Measurements from ENCODE around the gene MGRN1. TPM values are rescaled to one million over a fixed set of nuclear protein-coding genes. Genes with fewer than 3 reads are reported as not detected.

Gene MGRN1
- total and polyA plus RNA-seq, 8 donors, result 17.2 to 43.8 (median 30.8) TPM

- FAIRE-seq (no peak), ATAC-seq (no peak), DNase-seq (peak in 1 of 6 donors; percentile 5)
- H3K4me1 ChIP-seq, result no peaks in the 10 kb centered on the region
- 87 to 91% methylated on average over 11 of the region's 11 CpGs for WGBS, 2 donors
- H3K27me3 ChIP-seq, result no peaks in the 10 kb centered on the region
- H3K9me3 ChIP-seq, result no peaks in the 10 kb centered on the region
- TF ChIP-seq CTCF (IDR thresholded peaks at IDR 0.05), result no peak
- H3K36me3 ChIP-seq, result peaks cover 0 to 23% (median 6%) of the 10 kb centered on the region in 3 donors
- no peak overlapping the region for H3K4me3 ChIP-seq
- H3K27ac ChIP-seq, result no peak overlapping the region
- intact Hi-C loops (cut with DNase I), result no loop called here
These were observed 100.1 kb downstream of the MGRN1 start for GRCh38 chr16:4724661-4725270.

- FAIRE-seq, result no peak
These were observed 102.0 kb downstream of the MGRN1 start for GRCh38 chr16:4726616-4727015.

GRCh38 chr16:4728676-4729075 lies 104.0 kb downstream of the MGRN1 start:
- no peak overlapping the region for H3K27ac ChIP-seq
- no peaks in the 10 kb centered on the region for H3K27me3 ChIP-seq
- DNase-seq, result peak in 1 of 6 donors; percentile 15
- H3K9me3 ChIP-seq, result no peaks in the 10 kb centered on the region
- no peak for ATAC-seq
- TF ChIP-seq CTCF (IDR thresholded peaks at IDR 0.05), result no peak
- FAIRE-seq, result no peak
- H3K36me3 ChIP-seq, result peaks cover 0 to 23% (median 6%) of the 10 kb centered on the region in 3 donors
- H3K4me1 ChIP-seq, result no peaks in the 10 kb centered on the region
- 93 to 94% methylated on average over 8 of the region's 8 CpGs for WGBS, 2 donors
- intact Hi-C loops (cut with DNase I), result no loop called here
- no peak overlapping the region for H3K4me3 ChIP-seq

More at GRCh38 chr16:4726616-4727015, 102.0 kb downstream of the MGRN1 start:
- DNase-seq, result peak in 1 of 6 donors; percentile 22
- H3K27me3 ChIP-seq, result no peaks in the 10 kb centered on the region
- no peaks in the 10 kb centered on the region for H3K4me1 ChIP-seq
- no peak for ATAC-seq
- intact Hi-C loops (cut with DNase I), result no loop called here
- 90 to 92% methylated on average over 18 of the region's 18 CpGs for WGBS, 2 donors
- no peak overlapping the region for H3K27ac ChIP-seq
- no peaks in the 10 kb centered on the region for H3K9me3 ChIP-seq
- H3K36me3 ChIP-seq, result peaks cover 0 to 23% (median 6%) of the 10 kb centered on the region in 3 donors
- H3K4me3 ChIP-seq, result no peak overlapping the region
- no peak for TF ChIP-seq CTCF (IDR thresholded peaks at IDR 0.05)

- Histone ChIP-seq H3K36me3 (peaks cover 0 to 23% (median 6%) of the 10 kb centered on the region in 3 donors), H3K27me3 (no peaks in the 10 kb centered on the region), H3K4me3 (no peak overlapping the region), H3K27ac (no peak overlapping the region), H3K4me1 (no peaks in the 10 kb centered on the region), H3K9me3 (no peaks in the 10 kb centered on the region)
- no peak for FAIRE-seq
- no peak for ATAC-seq
- TF ChIP-seq CTCF (IDR thresholded peaks at IDR 0.05), result no peak
- intact Hi-C loops (cut with DNase I), result no loop called here
- 90 to 92% methylated on average over 15 of the region's 15 CpGs for WGBS, 2 donors
- peak in 1 of 6 donors; percentile 26 for DNase-seq
These were observed 105.2 kb downstream of the MGRN1 start for GRCh38 chr16:4729876-4730275.

GRCh38 chr16:4733211-4733742 lies 108.7 kb downstream of the MGRN1 start:
- Histone ChIP-seq H3K27me3 (no peaks in the 10 kb centered on the region), H3K4me3 (peak overlapping the region; percentile 68 to 95 (median 84)), H3K4me1 (peaks cover 0 to 3% (median 0%) of the 10 kb centered on the region in 3 donors), H3K27ac (no peak overlapping the region), H3K36me3 (peaks cover 0 to 6% (median 0%) of the 10 kb centered on the region in 3 donors), H3K9me3 (no peaks in the 10 kb centered on the region)
- no peak for TF ChIP-seq CTCF (IDR thresholded peaks at IDR 0.05)
- DNase-seq (peak in 1 of 6 donors; percentile 26), ATAC-seq (no peak), FAIRE-seq (no peak)
- intact Hi-C loops (cut with DNase I), result no loop called here
- 17 to 21% methylated on average over 17 of the region's 17 CpGs for WGBS, 2 donors

Data from pancreas (tissue), 10 donors.